NB4 (cell line): ENCODE measurements around the gene CCT3.

Experiments
- CTCF ChIP-seq: IDR thresholded peaks from one replicate; pipeline ENCODE4 v1.5.1; 2012; ENCODE audit warnings: low read depth, low read length
- POLR2A ChIP-seq: IDR thresholded peaks from 2 replicates; pipeline ENCODE4 v1.6.1; 2011; ENCODE audit warnings: mild to moderate bottlenecking; ENCODE audit not compliant: insufficient read length; ENCODE audit errors: extremely low read depth

- TF ChIP-seq POLR2A (no peak), CTCF (no peak)
Observed at GRCh38 chr1:156305215-156305614, 32.9 kb downstream of the CCT3 start.
